Measurements from ENCODE around the gene CSTF3.

The CSTF3 gene

GRCh38 chr11:33187998-33188722 is 26.9 kb upstream of the CSTF3 start (continued):
- no peak for TF ChIP-seq TSHZ1 (tag by site-specific recombination; IDR thresholded peaks at IDR 0.05; ENCODE audit: borderline replicate concordance)
- TF ChIP-seq MEIS1 (CRISPR knock-in tag; IDR thresholded peaks at IDR 0.05; ENCODE audit: borderline replicate concordance), result no peak
- no peak for TF ChIP-seq ZNF645 (tag by site-specific recombination; IDR thresholded peaks at IDR 0.05)

- ChIA-PET CTCF (no interaction called here), POLR2A (no interaction called here)
- Histone ChIP-seq H3K9me3 (ENCODE audit: control insufficient read depth, insufficient read depth, low read depth, low read length) (no peaks in the 10 kb centered on the region), H3K4me3 (ENCODE audit: low read depth, low read length) (no peak overlapping the region), H3K4me1 (ENCODE audit: control insufficient read depth, insufficient read depth, low read length) (no peaks in the 10 kb centered on the region), H3K27ac (ENCODE audit: extremely low read depth, low read depth, low read length) (no peak overlapping the region), H3K36me3 (ENCODE audit: control insufficient read depth in 2 of 2, insufficient read depth in 1 of 2, low read length in 2 of 2) (no peaks in the 10 kb centered on the region)
- TF ChIP-seq ZBTB7A (tag by site-specific recombination; IDR thresholded peaks at IDR 0.05; ENCODE audit: low read depth) (no peak), ZNF473 (tag by site-specific recombination; IDR thresholded peaks at IDR 0.05) (no peak), HOXC10 (CRISPR knock-in tag; IDR thresholded peaks at IDR 0.05) (no peak), PBX3 (CRISPR knock-in tag; IDR thresholded peaks at IDR 0.05) (no peak), ZNF133 (tag by site-specific recombination; IDR thresholded peaks at IDR 0.05) (no peak), ZNF155 (tag by site-specific recombination; IDR thresholded peaks at IDR 0.05) (no peak)
Observed at GRCh38 chr11:33185756-33186155, 24.5 kb upstream of the CSTF3 start.

GRCh38 chr11:33182246-33182878 is 21.1 kb upstream of the CSTF3 start:
- H3K4me3 ChIP-seq (ENCODE audit: low read depth, low read length), result no peak overlapping the region
- H3K36me3 ChIP-seq (ENCODE audit: control insufficient read depth in 2 of 2, insufficient read depth in 1 of 2, low read length in 2 of 2), result no peaks in the 10 kb centered on the region
- no peak overlapping the region for H3K27ac ChIP-seq (ENCODE audit: extremely low read depth, low read depth, low read length)
- ChIA-PET POLR2A (no interaction called here), CTCF (no interaction called here)
- no peaks in the 10 kb centered on the region for H3K4me1 ChIP-seq (ENCODE audit: control insufficient read depth, insufficient read depth, low read length)
- H3K9me3 ChIP-seq (ENCODE audit: control insufficient read depth, insufficient read depth, low read depth, low read length), result no peaks in the 10 kb centered on the region
- TF ChIP-seq ZSCAN5A (tag by site-specific recombination; IDR thresholded peaks at IDR 0.05) (no peak), ZNF654 (tag by site-specific recombination; IDR thresholded peaks at IDR 0.05; ENCODE audit: low read depth) (no peak), ZNF157 (tag by site-specific recombination; IDR thresholded peaks at IDR 0.05) (no peak), ZNF624 (tag by site-specific recombination; IDR thresholded peaks at IDR 0.05) (no peak), ZNF449 (tag by site-specific recombination; IDR thresholded peaks at IDR 0.05) (no peak), ZNF248 (tag by site-specific recombination; IDR thresholded peaks at IDR 0.05) (no peak), ZNF292 (tag by site-specific recombination; IDR thresholded peaks at IDR 0.05; ENCODE audit: borderline replicate concordance, low read depth) (no peak), ZNF146 (tag by site-specific recombination; IDR thresholded peaks at IDR 0.05) (no peak), HIC1 (tag by site-specific recombination; IDR thresholded peaks at IDR 0.05) (no peak), PRDM1 (tag by site-specific recombination; IDR thresholded peaks at IDR 0.05) (no peak)
